ENCODE results near the gene MVB12B.

GRCh38 chr9:126334721-126335621, 8.3 kb downstream of the MVB12B start:
- no peak for TF ChIP-seq POLR2A (IDR thresholded peaks at IDR 0.05; ENCODE audit: low read length)
- TF ChIP-seq GATA1 (IDR thresholded peaks at IDR 0.05; ENCODE audit: low read depth, low read length), result no peak

All from erythroblast (primary cell).